GM21360 (cell line): Measurements from ENCODE around the gene PALS1.

Experiments
- ATAC-seq: cut with Tn5 transposase; IDR thresholded peaks from one replicate; pipeline ENCODE4 v1.9.1; 2021; ENCODE audit warnings: mild to moderate bottlenecking, moderate library complexity; ENCODE audit not compliant: unreplicated experiment

The PALS1 gene

DNA sequence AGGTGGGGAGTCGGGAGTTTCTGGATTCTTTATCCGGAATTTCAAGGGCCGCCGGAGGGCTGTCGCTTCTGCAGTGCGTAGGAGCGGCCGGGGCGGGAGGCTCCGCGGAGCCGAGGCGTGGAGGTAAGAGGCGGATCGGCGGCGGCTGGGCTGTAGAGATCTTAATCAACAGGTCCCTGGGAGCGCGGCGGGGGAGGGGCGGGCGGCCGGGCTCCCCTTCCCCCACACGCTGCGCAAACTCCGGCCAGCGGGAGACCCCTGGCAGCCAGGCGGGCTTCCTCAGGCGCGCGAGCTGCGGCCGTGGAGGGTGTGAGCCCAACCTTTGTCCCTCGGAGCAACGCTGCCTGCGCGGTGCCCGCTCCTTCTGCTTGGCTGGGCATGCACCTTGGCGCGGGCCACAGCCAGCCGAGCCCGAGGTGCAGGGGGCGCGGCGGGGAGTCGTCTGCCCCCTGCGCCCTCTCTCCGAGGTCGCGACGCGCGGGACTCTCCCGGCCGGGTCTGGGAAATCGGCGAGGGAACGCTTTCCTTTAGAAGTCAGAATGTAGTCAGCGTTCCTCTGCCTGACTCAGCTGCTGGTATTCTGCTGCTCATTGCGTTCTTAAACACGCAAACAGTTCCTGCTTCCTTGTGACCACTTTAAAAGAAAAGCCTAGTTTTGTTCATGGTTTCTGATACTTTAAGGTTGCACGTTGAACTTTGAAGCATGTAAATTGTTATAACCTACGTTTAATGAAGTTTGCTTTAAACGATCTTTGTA is at the start of gene PALS1:
PALS1 (plus strand) TSS at position 25 of the 757 bp plus-strand sequence. CDS start 37,736 bp downstream, outside the sequence.
- peak; percentile 35 for ATAC-seq

- no peak for ATAC-seq
Observed at GRCh38 chr14:67191768-67192290, 49.4 kb upstream of the PALS1 start.

DNA sequence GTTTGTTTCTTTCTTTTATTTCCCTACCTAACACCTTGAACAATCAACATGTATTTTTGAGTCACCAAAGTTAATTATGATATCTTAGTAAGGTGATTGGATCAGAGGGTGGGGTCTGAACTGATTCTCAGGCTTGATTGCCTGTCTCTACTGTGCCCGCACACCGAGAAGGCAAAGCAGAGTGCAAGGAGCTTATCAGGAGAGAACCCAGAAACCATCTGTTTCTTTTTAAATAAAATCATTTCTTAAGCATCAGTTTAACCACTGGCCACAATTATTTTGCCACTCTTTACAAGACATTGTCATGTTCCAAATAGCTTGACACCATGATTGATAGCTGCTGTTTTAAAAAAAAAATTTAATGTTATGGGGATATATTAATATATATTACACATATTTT is 48.9 kb upstream of the PALS1 start:
- ATAC-seq = no peak

- no peak for ATAC-seq
Observed at GRCh38 chr14:67195279-67195678, 46.0 kb upstream of the PALS1 start.

GRCh38 chr14:67199016-67199415 is 42.2 kb upstream of the PALS1 start:
- no peak for ATAC-seq

- ATAC-seq = no peak
Observed at GRCh38 chr14:67207810-67208209, 33.4 kb upstream of the PALS1 start.

GRCh38 chr14:67218126-67218525 is 23.1 kb upstream of the PALS1 start:
- no peak for ATAC-seq

- ATAC-seq = no peak
Observed at GRCh38 chr14:67221248-67221981, 19.8 kb upstream of the PALS1 start.

GRCh38 chr14:67221982-67222328 is 19.3 kb upstream of the PALS1 start:
- ATAC-seq = no peak

DNA sequence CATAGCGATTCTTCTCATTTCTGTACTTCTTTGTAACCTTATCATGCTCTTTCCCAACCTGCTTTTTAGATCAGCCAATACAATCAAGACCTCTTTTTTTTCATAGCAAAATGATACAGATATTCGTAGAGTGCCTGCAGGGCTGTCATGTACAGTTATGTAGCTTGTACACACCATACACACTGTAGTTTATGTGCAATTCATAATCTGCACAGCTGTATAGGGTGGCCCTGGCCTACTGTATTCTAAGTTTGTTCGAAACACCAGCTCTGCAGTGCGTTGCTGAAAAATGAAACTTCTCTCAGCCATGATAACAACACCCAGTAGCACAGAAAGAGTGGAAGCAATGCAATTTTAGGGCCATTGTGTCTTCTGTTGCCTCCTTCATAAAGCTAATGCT is 15.7 kb upstream of the PALS1 start:
- ATAC-seq = no peak

GRCh38 chr14:67228325-67228984 is 12.8 kb upstream of the PALS1 start:
- no peak for ATAC-seq

DNA sequence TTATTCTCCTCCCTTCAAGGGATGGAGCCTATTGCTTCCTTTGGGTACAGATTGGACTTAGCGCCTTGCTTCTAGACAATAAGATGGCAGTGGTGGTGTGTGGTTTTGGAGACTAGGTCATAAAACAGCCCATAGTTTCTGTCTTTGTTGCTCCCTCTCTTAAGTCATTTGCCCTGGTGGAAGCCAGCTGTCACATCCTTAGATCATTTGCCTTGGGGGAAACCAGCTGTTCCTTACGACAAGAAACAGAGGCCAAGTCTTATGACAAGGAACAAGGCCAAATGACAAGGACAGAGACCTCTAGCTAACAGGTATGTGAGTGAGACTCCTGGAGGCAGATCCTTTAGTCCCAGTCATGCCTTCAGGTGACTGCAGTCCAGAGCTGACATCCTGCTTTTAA is 9.2 kb upstream of the PALS1 start:
- ATAC-seq = no peak

DNA sequence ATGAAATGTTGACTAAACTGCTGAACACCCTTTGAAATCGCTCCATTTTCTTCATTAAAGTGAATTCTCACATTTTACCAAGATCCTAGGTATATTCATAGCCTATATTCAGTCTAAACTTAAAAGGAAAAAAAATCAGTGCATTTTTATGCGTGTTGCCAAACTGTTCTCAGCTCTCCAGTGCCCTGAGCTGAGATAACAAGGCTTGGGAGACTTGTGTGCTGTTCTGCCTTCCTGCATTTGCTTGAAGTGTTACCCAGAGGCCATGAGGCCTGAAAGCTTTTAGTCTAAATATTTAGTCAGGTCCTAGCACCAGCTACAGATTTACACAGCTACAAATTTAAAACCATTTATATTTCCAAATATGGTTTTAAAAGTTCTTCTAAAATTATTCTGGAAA is 8.6 kb upstream of the PALS1 start:
- no peak for ATAC-seq

GRCh38 chr14:67237591-67237990 is 3.6 kb upstream of the PALS1 start:
- ATAC-seq = no peak

- no peak for ATAC-seq
Observed at GRCh38 chr14:67239582-67239981, 1.7 kb upstream of the PALS1 start.

GRCh38 chr14:67240168-67240932 is 885 bp upstream of the PALS1 start:
- ATAC-seq = peak; percentile 14

DNA sequence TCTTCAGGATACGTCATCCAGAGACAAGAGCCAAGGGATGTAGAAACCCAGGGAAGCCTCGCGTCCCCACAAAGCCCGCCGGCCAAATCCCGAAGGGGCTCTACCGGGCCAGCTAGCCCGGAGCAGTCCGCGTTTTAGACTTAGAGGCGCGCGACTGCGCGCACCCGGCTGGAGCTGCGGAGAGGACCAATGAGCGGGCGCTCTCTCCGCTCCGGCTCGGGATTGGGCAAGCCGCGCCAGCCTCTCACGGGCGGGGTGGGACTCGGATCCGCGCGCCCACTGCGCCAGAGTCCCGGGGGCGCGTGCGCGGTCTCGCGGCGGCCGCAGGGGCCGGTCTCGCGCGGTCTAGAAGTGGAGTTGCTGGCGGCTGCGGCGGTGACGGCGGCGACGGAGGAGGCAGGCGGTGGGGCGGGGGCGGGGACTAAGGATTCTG is 241 bp upstream of the PALS1 start:
- ATAC-seq = peak; percentile 94

- no peak for ATAC-seq
Observed at GRCh38 chr14:67242168-67242420, 859 bp downstream of the PALS1 start.

DNA sequence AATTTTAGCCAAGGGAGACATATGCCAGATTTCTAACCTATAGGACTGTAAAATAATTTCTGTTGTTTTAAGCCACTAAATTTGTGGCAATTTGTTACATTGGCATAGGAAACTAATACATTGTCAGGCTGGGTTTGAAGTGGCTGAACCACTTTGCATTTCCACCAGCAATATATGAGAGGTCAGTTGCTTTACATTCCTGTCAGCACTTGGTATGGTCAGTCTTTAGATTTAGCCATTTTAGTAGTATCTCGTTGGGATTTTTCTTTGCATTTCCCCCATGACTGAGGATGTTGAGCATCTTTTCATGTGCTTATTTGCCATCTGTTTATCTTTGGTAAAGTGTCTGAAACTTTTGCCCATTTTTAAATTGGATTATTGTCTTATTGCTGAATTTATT is 3.9 kb downstream of the PALS1 start:
- no peak for ATAC-seq

DNA sequence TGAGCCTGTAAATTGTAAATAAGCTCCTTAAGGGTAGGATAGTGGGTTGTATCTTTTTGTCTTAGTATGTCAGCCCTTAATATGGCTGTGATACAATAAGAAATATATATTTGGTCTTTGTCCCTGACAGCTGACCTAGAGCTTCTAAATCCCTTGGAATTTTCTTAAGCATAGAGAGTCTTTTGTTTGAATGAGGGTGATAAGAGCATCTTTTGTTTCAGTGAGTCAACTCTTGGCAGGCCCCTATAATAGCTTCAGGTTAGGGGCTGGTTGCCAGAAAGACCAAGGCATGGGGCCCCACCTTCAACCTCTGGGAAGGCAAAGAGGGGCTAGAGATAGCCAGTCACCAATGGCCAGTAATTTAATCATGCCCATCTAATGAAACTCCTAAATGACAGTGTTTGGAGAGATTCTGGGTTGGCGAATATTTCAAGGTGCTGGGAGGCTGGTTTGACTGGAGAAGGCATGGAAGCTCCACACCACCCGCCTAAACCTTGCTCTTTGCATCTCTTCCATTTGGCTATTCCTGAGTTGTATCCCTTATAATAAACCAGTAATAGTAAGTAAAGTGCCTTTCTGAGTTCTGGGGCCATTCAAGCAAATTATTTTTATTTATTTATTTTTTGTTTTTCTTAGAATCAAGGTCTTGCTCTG is 10.5 kb downstream of the PALS1 start:
- ATAC-seq = no peak
